HL-60/S4 (cell line): ENCODE data around the gene IL11.
"Not testable (repeated sequence)": the region's sequence is repeated elsewhere in the genome, so short reads cannot be mapped to it uniquely, and the experiment has no call there.

ENCODE experiments used
- in situ Hi-C: fragments of 300-500 bp; cut with MboI; formaldehyde crosslinking; loops from 2 replicates; pipeline ENCODE4 v1.14.3; 2022; ENCODE audit warnings: low sequenced_read_pairs

IL11 gene

DNA sequence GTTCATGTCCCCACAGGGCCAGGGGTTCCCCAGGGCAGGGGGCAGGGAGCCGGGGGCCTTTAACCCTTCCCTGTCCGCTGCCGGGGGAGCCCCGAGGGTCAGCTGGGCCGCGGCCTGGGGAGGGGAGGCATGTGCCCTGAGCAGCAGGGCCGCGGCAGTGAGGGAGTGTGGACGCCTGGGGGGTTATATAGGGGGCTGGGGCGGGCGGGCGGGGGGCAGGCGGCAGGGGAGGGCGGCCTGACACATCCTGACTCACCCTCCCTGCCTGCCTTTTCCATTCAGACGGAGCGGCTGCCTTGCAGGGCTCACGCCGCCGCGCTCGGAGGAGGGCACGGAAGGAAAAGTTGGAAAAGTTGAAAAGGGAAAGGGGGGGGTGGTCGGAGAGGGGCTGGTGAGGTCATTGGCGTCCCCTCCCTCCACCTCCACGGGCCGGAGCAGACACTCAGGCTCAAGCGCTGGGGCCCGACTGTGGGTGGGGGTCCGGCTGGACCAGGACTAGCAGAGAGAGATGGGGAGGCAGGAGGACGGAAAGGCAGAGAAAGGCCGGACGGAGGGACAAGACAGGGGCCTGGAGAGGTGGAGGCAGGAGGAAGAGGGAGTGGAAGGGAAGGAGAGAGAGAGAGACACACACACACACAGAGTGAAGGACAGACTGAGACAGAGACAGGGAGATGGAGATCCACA, at the start of gene IL11:
Gene IL11, minus strand, starts transcription at position 159 of the 684 bp plus-strand sequence. Its CDS starts 153 bp downstream, at position 6.
- in situ Hi-C loops = no loop called here

DNA sequence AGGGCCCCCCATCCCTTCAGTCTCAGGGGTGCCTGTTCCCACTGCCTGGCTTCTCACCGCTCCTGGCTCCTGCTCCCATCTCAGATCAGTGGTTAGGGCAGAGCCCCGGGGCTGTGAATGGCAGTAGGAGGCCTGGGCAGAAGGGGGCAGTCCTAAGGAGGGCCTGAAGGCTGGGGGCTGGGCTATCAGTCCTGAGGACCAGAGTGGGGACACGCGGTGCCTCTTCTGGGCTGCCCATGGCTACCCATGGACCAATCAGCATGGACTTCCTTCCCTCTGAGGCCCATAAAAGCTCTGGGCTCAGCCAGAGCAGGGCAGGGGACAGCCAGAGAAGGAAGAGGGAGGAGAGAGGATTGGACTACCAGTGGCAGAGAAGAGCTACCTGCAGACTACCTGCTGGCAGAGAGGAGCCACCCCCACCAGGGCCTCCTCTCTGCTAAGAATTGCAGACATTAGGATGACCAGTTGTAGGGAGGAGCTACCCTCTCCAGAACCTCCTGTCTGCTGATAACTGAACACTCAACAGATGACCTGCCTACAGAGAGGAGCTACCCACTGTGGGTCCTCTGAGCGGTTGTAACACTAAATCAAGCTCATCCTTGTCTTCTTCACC, 49.5 kb upstream of the IL11 start:
- in situ Hi-C loops = loop anchor here (10.0 kb wide), 2 partner anchors 205 to 275 kb away; partner anchors contain the start of gene TNNT1

DNA sequence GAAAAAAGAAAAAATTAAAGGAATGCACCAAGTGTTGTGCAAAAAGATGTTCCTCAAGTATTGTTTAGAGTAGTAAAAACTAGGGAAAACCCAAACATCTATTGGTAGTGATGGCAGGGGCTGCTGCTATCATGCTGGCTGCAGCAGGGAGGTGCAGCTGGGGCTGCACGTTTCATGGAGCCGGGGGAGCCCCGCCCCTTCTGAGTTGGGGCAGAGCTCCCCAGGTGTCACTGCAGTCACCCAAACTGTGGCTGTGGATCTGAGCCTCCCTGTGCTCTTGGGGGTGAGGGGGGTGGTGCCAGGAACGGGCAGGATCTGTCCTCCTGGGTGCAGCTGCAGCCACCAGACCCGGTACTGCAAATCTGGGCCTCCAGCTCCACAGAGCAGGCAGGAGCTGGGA, 48.8 kb upstream of the IL11 start:
- in situ Hi-C loops = loop anchor here (10.0 kb wide), 2 partner anchors 204 to 274 kb away; partner anchors contain the start of gene TNNT1

DNA sequence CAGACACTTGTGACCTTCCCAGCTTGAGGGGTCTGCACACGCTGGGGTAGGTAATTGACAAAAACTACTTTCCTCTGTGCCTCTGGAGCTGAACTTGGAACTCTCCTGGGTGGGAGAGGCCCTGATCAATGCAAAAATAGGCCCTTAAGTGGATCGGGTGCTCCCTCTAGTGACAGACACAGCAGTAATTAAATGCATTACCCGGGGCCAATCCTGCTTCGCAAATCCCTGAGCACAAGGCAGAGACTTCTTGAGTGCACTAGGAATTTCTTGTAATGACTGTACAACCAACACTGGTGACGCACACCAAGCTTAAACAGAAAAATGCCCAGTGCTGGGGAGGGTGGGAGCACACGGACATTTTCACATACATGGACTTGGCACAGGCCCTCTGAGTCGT, 47.9 kb upstream of the IL11 start:
- in situ Hi-C loops = loop anchor here (10.0 kb wide), 2 partner anchors 203 to 273 kb away; partner anchors contain the start of gene TNNT1

DNA sequence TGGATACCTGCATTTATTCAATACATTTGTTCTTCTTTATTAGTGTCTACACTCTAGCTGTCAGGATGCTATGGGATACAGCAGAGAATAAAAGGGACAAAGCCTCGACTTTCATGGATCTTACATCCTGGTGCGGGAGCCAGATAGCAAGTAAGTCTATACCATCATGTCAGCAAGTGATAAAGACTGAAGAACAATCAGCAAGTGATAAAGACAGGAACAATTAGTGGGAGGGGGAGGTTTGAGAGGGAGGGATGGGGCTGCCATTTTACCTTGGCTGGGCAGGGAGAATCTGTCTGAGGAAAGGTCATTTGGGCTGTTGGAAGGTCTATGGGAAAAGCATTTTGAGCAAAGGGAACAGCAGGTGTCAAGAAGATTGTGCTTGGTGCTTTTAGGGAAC, 39.9 kb upstream of the IL11 start:
- in situ Hi-C loops = loop anchor here (10.0 kb wide), 2 partner anchors 195 to 265 kb away; partner anchors contain the start of gene TNNT1

DNA sequence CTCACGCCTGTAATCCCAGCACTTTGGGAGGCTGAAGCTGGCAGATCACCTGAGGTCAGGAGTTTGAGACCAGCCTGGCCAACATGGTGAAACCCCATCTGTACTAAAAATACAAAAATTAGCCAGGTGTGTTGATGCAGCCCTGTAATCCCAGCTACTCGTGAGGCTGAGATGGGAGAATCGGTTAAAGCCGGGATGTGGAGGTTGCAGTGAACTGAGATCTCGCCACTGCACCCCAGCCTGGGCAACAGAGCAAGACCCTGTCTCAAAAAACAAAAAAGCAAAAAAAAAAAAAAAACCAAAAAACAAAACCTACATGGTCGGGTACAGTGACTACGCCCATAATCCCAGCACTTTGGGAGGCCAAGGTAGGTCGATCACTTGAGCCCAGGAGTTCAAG, 38.9 kb upstream of the IL11 start:
- in situ Hi-C loops = not testable (repeated sequence)

DNA sequence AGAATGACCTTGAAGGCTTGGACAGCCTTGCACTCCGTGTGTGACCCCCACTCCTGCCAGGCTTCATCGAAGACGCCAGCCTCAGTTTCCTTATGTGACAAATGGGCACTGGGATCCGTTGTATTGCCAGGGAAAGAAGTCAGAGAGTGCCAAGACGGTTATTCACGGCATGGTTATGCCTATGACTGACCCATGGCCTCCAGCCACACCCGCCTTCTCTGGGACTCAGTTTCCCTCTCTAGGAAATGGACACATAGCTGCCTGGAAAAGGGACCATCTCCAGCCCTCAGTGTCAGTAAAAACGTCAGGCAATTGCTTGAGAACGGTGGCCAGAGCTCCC, 38.2 kb upstream of the IL11 start:
- in situ Hi-C loops = no loop called here

DNA sequence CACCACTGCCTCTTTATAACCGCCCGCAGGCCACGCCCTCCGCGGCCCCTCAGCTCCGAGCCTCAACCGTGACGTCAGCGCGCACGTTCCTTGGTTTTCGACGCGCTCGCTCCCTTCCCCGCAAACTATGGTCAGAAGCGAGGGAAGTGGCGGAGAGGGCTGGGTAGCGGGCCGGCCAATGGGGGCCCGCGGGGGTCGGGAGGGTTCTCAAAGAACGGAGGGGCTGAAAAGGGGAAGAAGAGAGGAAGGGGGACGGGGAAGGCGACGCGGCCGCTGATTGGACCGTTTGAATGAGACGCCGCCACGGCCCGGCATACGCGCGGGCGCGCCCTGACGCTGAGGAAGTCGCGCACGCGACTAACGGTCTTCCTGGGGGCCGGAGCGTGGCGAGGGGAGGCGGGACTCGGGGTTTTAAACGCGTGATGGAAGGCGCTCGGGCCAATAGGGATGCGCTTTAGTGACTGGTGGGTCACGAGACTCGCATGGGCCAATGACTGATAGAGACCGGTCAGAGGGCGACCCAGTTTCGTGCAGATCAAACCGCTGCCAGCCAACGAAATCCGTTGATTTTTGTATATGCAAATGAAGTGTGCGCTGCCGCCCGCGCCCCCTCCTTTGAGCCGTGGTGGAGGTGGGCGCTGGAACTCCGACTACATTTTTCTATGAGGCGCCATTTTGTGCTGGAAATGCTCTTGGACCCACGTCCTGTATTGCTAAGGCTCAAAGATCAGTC, 37.7 kb upstream of the IL11 start:
- in situ Hi-C loops = no loop called here

DNA sequence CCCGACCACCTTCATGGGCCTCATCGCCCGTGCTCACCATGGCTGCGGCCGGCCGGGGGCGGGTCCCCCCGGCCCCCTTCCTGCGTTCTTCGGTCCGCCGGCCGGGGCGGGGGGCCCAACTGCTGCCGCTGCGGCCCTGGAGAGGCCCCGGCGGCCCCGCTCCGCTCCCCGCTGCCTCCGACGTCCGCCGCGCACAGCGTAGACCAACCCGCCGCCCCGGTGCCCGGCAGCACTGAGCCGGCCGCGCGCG, 37.2 kb upstream of the IL11 start, which contains the start of gene UBE2S:
Gene UBE2S, minus strand, starts transcription at position 239 of the 250 bp plus-strand sequence. Its CDS starts 199 bp downstream, at position 40.
- in situ Hi-C loops = not testable (repeated sequence)

DNA sequence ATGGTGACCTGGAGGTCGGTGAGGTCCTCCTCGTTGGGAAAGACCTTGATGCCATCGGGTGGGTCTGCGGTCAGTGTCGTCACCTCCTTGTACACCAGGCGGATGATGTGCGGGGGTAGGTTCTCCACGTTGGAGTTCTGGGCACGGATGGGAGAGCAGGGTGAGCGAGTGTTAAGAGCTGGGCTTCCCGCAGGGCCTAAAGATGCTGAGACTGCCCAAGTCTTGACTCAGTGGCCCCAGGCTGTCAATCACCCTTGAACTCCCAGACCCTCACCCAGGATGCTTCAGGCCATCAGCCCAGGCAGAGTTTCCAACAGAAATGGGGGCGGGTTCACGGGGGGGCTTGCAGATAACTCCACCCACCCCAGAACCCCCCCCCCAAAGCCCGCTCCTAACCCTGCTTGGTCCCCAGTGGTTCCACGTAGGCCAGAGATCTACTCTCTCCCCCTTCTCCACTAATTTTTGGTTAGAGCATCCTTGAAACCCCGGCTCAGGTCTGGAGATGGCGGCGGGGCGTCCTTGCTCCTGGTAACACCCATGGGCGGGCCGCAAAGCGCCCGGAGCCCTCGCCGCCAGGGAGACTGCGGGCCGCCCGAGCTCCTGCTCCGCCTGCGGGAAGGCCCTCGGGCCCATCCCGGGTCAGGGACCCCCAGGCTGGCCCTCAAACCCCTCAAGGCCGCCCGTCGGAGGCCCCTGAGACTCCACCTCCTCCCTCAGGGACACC, 36.7 kb upstream of the IL11 start:
- in situ Hi-C loops = no loop called here

DNA sequence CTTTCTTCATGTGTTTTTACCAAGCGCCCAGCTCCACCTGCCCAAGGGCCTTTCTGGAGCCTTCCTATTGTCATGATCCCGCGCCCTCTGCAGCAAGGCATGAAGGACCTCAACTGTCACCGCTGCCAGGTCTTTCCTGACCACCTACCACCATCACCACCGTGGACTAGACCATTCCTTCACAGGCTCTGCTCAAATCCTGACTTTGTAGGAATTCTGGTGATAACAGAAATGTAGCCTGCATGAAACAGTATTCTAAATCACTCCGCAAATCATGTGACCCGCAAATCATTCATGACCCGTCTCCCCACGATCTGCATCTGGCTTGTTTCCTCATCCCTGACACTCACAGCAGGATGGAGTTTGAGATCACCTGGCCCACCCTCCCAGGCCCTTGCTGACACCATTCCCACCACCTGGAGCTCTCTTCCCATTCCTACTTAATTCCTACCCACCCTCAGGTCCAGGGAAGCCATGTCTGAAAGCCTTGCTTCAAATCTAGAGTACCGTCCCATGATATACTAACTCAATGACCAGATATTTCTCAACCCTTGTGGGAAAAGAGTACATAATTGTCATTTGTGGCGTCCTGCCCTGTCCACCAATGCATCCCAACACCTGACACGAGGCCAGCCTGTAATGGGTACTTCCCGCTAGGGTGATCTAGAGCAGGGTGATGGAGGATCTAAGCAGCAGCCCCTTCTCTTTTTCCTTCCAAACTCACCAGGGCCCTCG, 36.0 kb upstream of the IL11 start:
- in situ Hi-C loops = no loop called here

DNA sequence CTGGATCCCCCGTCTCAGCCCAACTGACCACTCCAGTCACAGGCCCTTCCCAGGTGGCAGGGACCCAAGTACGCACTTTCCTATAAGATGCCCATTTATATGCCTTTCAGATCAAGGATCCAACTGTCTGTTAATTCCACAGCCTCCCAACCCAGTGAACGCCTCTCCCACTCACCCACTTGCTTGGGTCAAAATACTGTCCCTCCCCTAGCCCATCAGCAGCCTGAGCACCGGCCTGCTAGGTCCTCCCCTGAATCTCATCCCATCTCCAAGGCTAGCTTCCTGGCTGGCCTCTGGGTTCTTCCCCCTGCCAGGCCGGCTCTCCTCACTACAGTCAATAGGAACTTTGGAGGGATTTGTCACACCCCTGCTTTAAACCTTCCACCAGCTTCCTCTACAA, 35.4 kb upstream of the IL11 start:
- in situ Hi-C loops = no loop called here

DNA sequence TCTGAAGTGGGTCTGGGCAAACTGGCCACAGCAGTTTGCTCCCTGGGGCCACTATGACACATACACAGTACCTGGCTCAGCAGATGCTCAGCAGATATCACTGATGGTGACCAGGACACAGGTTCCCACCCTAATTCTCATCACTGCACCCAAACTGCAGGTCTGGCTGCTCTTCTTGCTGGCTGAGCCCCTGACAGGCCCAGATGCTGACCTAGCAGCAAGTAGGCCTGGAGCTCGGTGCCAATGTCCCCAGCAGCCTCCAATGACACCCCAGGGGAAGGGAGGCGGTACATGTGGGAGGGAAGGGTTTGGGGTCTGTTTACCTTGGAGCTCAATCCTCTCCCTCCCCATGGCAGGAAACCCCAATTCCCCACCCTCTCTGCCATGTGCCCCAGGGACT, 32.2 kb upstream of the IL11 start:
- in situ Hi-C loops = no loop called here

DNA sequence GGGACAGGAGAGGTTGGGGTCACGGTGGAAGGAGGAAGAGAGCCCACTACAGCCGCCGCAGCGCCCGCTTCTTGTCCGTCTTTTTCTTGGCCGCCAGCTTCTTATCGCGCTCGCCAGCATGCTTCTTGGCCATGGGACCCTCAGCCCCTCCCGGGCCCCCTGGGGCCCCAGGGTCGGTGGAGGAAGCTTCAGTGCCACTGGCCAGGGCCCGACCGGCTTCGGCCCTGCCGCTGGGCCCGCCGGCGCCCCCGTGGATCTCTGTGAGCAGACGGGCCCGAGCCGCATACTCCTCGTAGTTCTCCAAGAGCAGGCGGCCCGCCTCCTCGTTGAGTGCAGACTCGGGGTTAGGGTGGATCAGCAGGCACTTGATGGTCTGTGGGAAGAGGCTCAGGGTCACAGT, 31.1 kb upstream of the IL11 start:
- in situ Hi-C loops = not testable (repeated sequence)

DNA sequence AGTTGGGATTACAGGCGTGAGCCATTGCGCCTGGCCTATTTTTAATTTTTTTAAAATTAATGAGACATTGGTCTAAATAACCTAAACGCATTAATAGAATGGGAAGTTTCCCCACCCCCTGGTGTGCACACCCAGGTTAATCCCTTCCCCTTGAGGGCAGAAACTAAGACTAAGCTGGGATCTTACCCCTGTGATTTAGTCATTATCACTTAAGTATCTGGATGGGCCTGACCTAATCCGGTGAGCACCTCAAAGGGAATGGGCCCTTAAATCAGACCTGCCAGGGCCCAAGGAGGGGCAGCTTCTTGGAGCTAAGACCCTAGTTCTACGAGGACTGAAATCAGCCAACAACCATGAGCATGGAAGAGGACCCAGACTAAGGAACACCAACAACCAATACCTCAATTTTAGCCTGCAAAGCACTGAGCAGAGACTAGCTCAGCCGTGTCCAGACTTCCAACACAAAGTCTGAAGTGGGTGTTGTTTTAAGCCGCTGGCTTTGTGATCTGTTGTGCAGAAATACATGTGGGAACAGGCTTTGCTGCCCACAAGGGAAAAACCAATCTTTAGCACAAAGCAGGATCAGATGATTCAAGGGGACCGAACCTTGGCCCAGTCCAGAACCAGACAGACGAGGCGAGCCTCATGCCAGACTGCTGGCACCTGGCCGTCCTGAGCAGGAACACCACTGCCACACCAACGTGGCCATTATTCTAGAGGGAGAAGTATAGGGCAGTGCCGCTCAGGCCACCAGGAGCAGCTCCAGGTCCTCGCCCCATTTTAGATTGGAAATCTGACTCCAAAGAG, 30.2 kb upstream of the IL11 start:
- in situ Hi-C loops = no loop called here

DNA sequence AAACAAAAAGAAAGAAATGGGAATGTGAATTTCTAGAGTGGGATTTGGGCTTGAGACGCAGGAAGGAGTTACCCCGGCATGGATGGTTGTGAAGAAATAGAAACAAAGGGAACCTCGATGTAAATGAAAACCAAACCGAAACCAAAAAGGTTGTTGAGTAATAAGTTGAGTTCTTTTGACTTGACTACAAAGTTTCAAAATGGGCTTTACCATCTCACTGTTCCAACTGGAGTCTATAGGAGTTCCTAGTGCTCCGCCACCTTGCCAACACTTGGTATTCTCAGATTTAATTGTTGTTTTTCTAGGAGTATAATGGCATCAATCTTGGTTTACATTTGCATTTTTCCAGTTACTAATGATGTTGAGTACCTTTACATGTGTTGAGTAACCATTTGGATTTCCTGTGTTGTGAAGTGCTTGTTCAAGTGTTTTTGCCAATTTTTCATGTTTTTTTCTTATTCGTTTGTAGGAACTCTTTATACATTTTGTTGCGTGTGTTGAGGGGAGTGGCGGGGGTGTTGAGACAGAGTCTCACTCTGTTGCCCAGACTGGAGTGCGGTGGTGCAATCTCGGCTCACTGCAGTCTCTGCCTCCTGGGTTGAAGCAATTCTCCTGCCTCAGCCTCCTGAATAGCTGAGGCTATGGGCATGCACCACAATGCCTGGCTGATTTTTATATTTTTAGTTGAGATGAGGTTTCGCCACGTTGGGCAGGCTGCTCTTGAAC, 28.1 kb upstream of the IL11 start:
- in situ Hi-C loops = no loop called here

DNA sequence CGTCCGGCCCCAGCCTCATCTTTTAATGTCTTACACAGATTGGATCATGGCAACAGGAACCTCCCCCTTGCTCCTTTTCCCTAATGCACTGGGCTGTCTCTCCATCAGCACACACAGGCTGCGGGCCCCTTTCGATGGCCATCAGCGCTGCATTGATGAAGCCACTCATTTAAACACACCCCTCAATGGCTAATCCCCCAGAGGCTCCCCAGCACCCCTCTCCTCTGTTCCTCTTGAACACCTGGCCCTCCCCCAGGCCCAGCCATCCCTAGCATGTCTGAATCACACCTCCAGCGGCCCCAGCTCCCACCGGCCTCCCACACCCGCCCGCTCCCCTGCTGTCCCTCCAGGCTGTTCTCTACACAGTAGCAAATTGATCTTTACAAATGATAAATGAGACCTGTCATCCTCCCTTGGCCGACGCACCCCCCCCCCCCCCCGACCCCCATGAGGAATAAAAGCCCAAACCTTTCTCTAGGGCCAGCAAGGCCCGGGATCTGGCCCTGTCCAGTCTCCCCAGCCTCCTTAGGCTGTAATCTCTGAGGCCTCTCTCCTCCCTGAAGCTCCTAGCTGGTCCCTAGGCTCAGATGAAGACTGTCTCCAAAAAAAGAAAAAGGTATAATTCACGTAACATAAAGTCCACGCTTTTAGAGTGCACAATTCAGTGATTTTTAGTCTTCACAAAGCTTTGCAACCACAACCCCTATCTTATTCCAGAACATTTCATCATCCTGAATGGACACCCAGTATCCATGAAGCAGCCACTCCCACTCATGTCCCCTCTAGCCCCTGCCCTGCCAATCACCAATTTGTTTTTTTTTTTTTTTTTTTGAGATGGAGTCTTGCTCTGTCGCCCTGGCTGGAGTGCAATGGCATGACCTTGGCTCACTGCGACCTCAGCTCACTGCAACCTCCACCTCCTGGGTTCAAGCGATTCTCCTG, 22.8 kb upstream of the IL11 start:
- in situ Hi-C loops = no loop called here
